ENCODE results near the gene CLEC17A.
A peak's percentile ranks its signal among the peaks of the same experiment; 100 is the strongest.

The CLEC17A gene

GRCh38 chr19:14565765-14566711, 16.8 kb upstream of the CLEC17A start:
- Histone ChIP-seq H3K4me3 (ENCODE audit: insufficient read depth, low read depth, low read length) (no peak overlapping the region), H3K36me3 (ENCODE audit: control insufficient read depth, insufficient read depth, low read length) (peaks cover 6% of the 10 kb centered on the region), H3K27ac (ENCODE audit: insufficient read depth, low read depth, low read length, poor library complexity, severe bottlenecking) (no peak overlapping the region), H3K9me3 (ENCODE audit: control insufficient read depth, low read length) (no peaks in the 10 kb centered on the region), H3K4me1 (ENCODE audit: control insufficient read depth, insufficient read depth, low read length) (peaks cover 27% of the 10 kb centered on the region), H3K27me3 (ENCODE audit: control insufficient read depth, insufficient read depth, low read length, poor library complexity, severe bottlenecking) (no peaks in the 10 kb centered on the region)
- 93 to 94% methylated on average over 24 to 26 of the region's 31 CpGs for WGBS, 2 experiments

- Histone ChIP-seq H3K27ac (ENCODE audit: insufficient read depth, low read depth, low read length, poor library complexity, severe bottlenecking) (no peak overlapping the region), H3K4me3 (ENCODE audit: insufficient read depth, low read depth, low read length) (no peak overlapping the region), H3K27me3 (ENCODE audit: control insufficient read depth, insufficient read depth, low read length, poor library complexity, severe bottlenecking) (no peaks in the 10 kb centered on the region), H3K36me3 (ENCODE audit: control insufficient read depth, insufficient read depth, low read length) (peaks cover 6% of the 10 kb centered on the region), H3K9me3 (ENCODE audit: control insufficient read depth, low read length) (no peaks in the 10 kb centered on the region), H3K4me1 (ENCODE audit: control insufficient read depth, insufficient read depth, low read length) (peaks cover 22% of the 10 kb centered on the region)
- WGBS, 2 experiments = 94 to 96% methylated on average over 18 of the region's 18 CpGs
Measured at GRCh38 chr19:14566712-14567077, 16.2 kb upstream of the CLEC17A start.

- Histone ChIP-seq H3K27me3 (ENCODE audit: control insufficient read depth, insufficient read depth, low read length, poor library complexity, severe bottlenecking) (no peaks in the 10 kb centered on the region), H3K27ac (ENCODE audit: insufficient read depth, low read depth, low read length, poor library complexity, severe bottlenecking) (no peak overlapping the region), H3K36me3 (ENCODE audit: control insufficient read depth, insufficient read depth, low read length) (peaks cover 6% of the 10 kb centered on the region), H3K4me1 (ENCODE audit: control insufficient read depth, insufficient read depth, low read length) (peaks cover 18% of the 10 kb centered on the region), H3K9me3 (ENCODE audit: control insufficient read depth, low read length) (no peaks in the 10 kb centered on the region), H3K4me3 (ENCODE audit: insufficient read depth, low read depth, low read length) (no peak overlapping the region)
- 93 to 95% methylated on average over 11 of the region's 11 CpGs for WGBS, 2 experiments
Measured at GRCh38 chr19:14567079-14567478, 15.8 kb upstream of the CLEC17A start.

GRCh38 chr19:14570864-14571527, 11.9 kb upstream of the CLEC17A start:
- Histone ChIP-seq H3K4me3 (ENCODE audit: insufficient read depth, low read depth, low read length) (peak overlapping the region; percentile 100), H3K27ac (ENCODE audit: insufficient read depth, low read depth, low read length, poor library complexity, severe bottlenecking) (no peak overlapping the region), H3K36me3 (ENCODE audit: control insufficient read depth, insufficient read depth, low read length) (peaks cover 2% of the 10 kb centered on the region), H3K4me1 (ENCODE audit: control insufficient read depth, insufficient read depth, low read length) (peaks cover 7% of the 10 kb centered on the region), H3K9me3 (ENCODE audit: control insufficient read depth, low read length) (no peaks in the 10 kb centered on the region), H3K27me3 (ENCODE audit: control insufficient read depth, insufficient read depth, low read length, poor library complexity, severe bottlenecking) (no peaks in the 10 kb centered on the region)
- 66 to 68% methylated on average over 22 of the region's 22 CpGs for WGBS, 2 experiments

GRCh38 chr19:14571695-14572490, 11.0 kb upstream of the CLEC17A start, which contains the start of gene NDUFB7:
Gene NDUFB7 (minus strand): TSS chr19:14572066. CDS start chr19:14572000, 66 bp downstream.
- Histone ChIP-seq H3K27ac (ENCODE audit: insufficient read depth, low read depth, low read length, poor library complexity, severe bottlenecking) (no peak within 1 kb of the TSS), H3K4me3 (ENCODE audit: insufficient read depth, low read depth, low read length) (peak within 1 kb of the TSS; percentile 100), H3K4me1 (ENCODE audit: control insufficient read depth, insufficient read depth, low read length) (peaks cover 7% of the 10 kb centered on the region), H3K27me3 (ENCODE audit: control insufficient read depth, insufficient read depth, low read length, poor library complexity, severe bottlenecking) (no peaks in the 10 kb centered on the region), H3K9me3 (ENCODE audit: control insufficient read depth, low read length) (no peaks in the 10 kb centered on the region), H3K36me3 (ENCODE audit: control insufficient read depth, insufficient read depth, low read length) (no peaks in the 10 kb centered on the region)
- WGBS, 2 experiments = 1 to 4% methylated on average over 38 to 40 of the region's 40 CpGs

- Histone ChIP-seq H3K36me3 (ENCODE audit: control insufficient read depth, insufficient read depth, low read length) (no peaks in the 10 kb centered on the region), H3K4me3 (ENCODE audit: insufficient read depth, low read depth, low read length) (no peak overlapping the region), H3K4me1 (ENCODE audit: control insufficient read depth, insufficient read depth, low read length) (peaks cover 7% of the 10 kb centered on the region), H3K27ac (ENCODE audit: insufficient read depth, low read depth, low read length, poor library complexity, severe bottlenecking) (no peak overlapping the region), H3K9me3 (ENCODE audit: control insufficient read depth, low read length) (no peaks in the 10 kb centered on the region), H3K27me3 (ENCODE audit: control insufficient read depth, insufficient read depth, low read length, poor library complexity, severe bottlenecking) (no peaks in the 10 kb centered on the region)
- WGBS, 2 experiments = 86 to 89% methylated on average over 6 of the region's 6 CpGs
Measured at GRCh38 chr19:14575428-14575980, 7.4 kb upstream of the CLEC17A start.

GRCh38 chr19:14576363-14576762, 6.5 kb upstream of the CLEC17A start:
- H3K4me1 ChIP-seq (ENCODE audit: control insufficient read depth, insufficient read depth, low read length) = no peaks in the 10 kb centered on the region
- no peaks in the 10 kb centered on the region for H3K9me3 ChIP-seq (ENCODE audit: control insufficient read depth, low read length)
- H3K36me3 ChIP-seq (ENCODE audit: control insufficient read depth, insufficient read depth, low read length) = no peaks in the 10 kb centered on the region
- no peak overlapping the region for H3K4me3 ChIP-seq (ENCODE audit: insufficient read depth, low read depth, low read length)
- no peak overlapping the region for H3K27ac ChIP-seq (ENCODE audit: insufficient read depth, low read depth, low read length, poor library complexity, severe bottlenecking)
- 85 to 90% methylated on average over 7 to 8 of the region's 8 CpGs for WGBS, 2 experiments
- no peaks in the 10 kb centered on the region for H3K27me3 ChIP-seq (ENCODE audit: control insufficient read depth, insufficient read depth, low read length, poor library complexity, severe bottlenecking)

- 89% methylated on average over 5 of the region's 5 CpGs for WGBS, 2 experiments
- no peaks in the 10 kb centered on the region for H3K27me3 ChIP-seq (ENCODE audit: control insufficient read depth, insufficient read depth, low read length, poor library complexity, severe bottlenecking)
- H3K4me1 ChIP-seq (ENCODE audit: control insufficient read depth, insufficient read depth, low read length) = no peaks in the 10 kb centered on the region
- H3K36me3 ChIP-seq (ENCODE audit: control insufficient read depth, insufficient read depth, low read length) = no peaks in the 10 kb centered on the region
- no peak overlapping the region for H3K4me3 ChIP-seq (ENCODE audit: insufficient read depth, low read depth, low read length)
- H3K27ac ChIP-seq (ENCODE audit: insufficient read depth, low read depth, low read length, poor library complexity, severe bottlenecking) = no peak overlapping the region
- no peaks in the 10 kb centered on the region for H3K9me3 ChIP-seq (ENCODE audit: control insufficient read depth, low read length)
Measured at GRCh38 chr19:14577264-14577663, 5.6 kb upstream of the CLEC17A start.

GRCh38 chr19:14577885-14578427, 4.9 kb upstream of the CLEC17A start:
- H3K9me3 ChIP-seq (ENCODE audit: control insufficient read depth, low read length) = no peaks in the 10 kb centered on the region
- H3K4me1 ChIP-seq (ENCODE audit: control insufficient read depth, insufficient read depth, low read length) = no peaks in the 10 kb centered on the region
- no peak overlapping the region for H3K4me3 ChIP-seq (ENCODE audit: insufficient read depth, low read depth, low read length)
- 43 to 55% methylated on average over 5 to 6 of the region's 6 CpGs for WGBS, 2 experiments
- no peak overlapping the region for H3K27ac ChIP-seq (ENCODE audit: insufficient read depth, low read depth, low read length, poor library complexity, severe bottlenecking)
- no peaks in the 10 kb centered on the region for H3K36me3 ChIP-seq (ENCODE audit: control insufficient read depth, insufficient read depth, low read length)
- H3K27me3 ChIP-seq (ENCODE audit: control insufficient read depth, insufficient read depth, low read length, poor library complexity, severe bottlenecking) = no peaks in the 10 kb centered on the region

Measured in ectodermal cell (in vitro differentiated cells).